Testis (tissue), 3 donors: ENCODE data around the gene TCAF2. TPM values are rescaled to one million over a fixed set of nuclear protein-coding genes. Genes with fewer than 3 reads are reported as not detected.
A peak's percentile ranks its signal among the peaks of the same experiment; 100 is the strongest.
"Not testable (repeated sequence)": the region's sequence is repeated elsewhere in the genome, so short reads cannot be mapped to it uniquely, and the experiment has no call there.

Experiments used
- DNase-seq: peaks from one replicate; pipeline ENCODE4 v3.0.0-alpha.2; 2019
- H3K27ac ChIP-seq, 2 donors: fragments of 200-600 bp; sonication (generic); one replicate each; pipeline ENCODE4 v1.5.1; 2019
- H3K27me3 ChIP-seq: fragments of 200-600 bp; sonication (generic); one replicate; pipeline ENCODE4 v1.5.1; 2019
- H3K36me3 ChIP-seq: fragments of 200-600 bp; sonication (generic); one replicate; pipeline ENCODE4 v1.5.1; 2017; ENCODE audit warnings: low read depth; ENCODE audit errors: missing control alignments
- H3K4me1 ChIP-seq: fragments of 200-600 bp; sonication (generic); one replicate; pipeline ENCODE4 v1.5.1; 2019
- H3K4me3 ChIP-seq, 2 donors: fragments of 200-600 bp; sonication (generic); one replicate each; pipeline ENCODE4 v1.5.1; 2017 to 2019
- H3K9me3 ChIP-seq: fragments of 200-600 bp; sonication (generic); one replicate; pipeline ENCODE4 v1.5.1; 2017
- CTCF ChIP-seq, 3 experiments: fragments of 450-650 bp in 2 of 3; fragments of 200-600 bp in 1 of 3; sonication (generic) in 1 of 3; IDR thresholded peaks; one replicate each; pipeline ENCODE4 v1.5.1; 2016 to 2019; ENCODE audit warnings: antibody characterized with exemption in 3 of 3, mild to moderate bottlenecking in 2 of 3, moderate library complexity in 1 of 3
- WGBS, 2 donors: methylation state at CpG; one replicate each; pipeline ENCODE4 v1.1.5; 2018; 5-methylcytosine and 5-hydroxymethylcytosine counted together
- intact Hi-C: fragments of 100-400 bp; cut with DNase I; formaldehyde crosslinking; loops from one replicate; pipeline ENCODE4 v1.15.1; 2023; ENCODE audit warnings: low total_unique reads
- polyA plus RNA-seq: library from polyadenylated mRNA; stranded (reverse); fragments of 350-450 nt; fragmentation: Illumina TruSeq; extraction: RNeasy Lipid Tissue Mini Kit (QIAGEN cat#74804); gene quantifications from one replicate; pipeline ENCODE4 v1.2.3, GENCODE V29; 2014; ENCODE audit warnings: low read depth, low replicate concordance; ENCODE audit not compliant: insufficient read depth
- total RNA-seq, 2 donors: library from RNA; depleted of rRNA; stranded (reverse); fragments of >200 nt; gene quantifications; one replicate each; pipeline ENCODE4 v1.2.3, GENCODE V29; 2016

TCAF2 gene
- total and polyA plus RNA-seq, 3 donors from 2014 or later, result 3.1 to 5.0 (median 3.6) TPM

GRCh38 chr7:143620058-143620457 lies 716 bp upstream of the TCAF2 start:
- peak in 1 of 3 experiments; percentile 56 for TF ChIP-seq CTCF (IDR thresholded peaks at IDR 0.05)
- H3K9me3 ChIP-seq, H3K4me1 ChIP-seq, H3K27me3 ChIP-seq, intact Hi-C loops, H3K27ac ChIP-seq, H3K36me3 ChIP-seq: not testable (repeated sequence)
- WGBS, 2 donors, result 0% methylated on average over 17 of the region's 23 CpGs; no CpG with 5 or more reads in 1 of the 2 donors
- peak; percentile 91 for DNase-seq
- peak overlapping the region in 1 of 2 donors; percentile 38 for H3K4me3 ChIP-seq

DNA sequence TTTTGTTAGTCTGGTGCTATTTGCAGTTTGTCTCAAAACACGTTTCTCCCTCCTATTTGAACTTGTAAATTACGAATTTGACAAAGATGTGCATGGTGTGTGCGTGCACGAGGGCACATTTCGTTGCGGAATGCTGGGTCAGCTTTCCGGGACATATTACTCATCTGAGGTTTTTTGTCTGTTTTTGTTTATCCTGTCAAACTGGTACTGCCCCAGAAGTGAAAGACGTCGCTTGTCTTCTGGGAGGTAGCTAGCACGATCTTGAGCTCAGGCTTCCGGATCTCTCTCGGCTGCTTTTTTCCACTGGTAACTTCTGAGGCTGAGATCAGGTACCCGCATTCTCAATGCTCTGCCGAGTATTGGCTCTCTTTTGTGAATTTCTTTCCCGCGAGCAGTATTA lies 401 bp downstream of the TCAF2 start:
- H3K4me1 ChIP-seq, H3K36me3 ChIP-seq, H3K27me3 ChIP-seq, H3K9me3 ChIP-seq, intact Hi-C loops, DNase-seq, H3K27ac ChIP-seq: not testable (repeated sequence)
- WGBS, 2 donors, result no CpG with 5 or more reads among the region's 16 CpGs
- peak overlapping the region in 1 of 2 donors; percentile 47 for H3K4me3 ChIP-seq

DNA sequence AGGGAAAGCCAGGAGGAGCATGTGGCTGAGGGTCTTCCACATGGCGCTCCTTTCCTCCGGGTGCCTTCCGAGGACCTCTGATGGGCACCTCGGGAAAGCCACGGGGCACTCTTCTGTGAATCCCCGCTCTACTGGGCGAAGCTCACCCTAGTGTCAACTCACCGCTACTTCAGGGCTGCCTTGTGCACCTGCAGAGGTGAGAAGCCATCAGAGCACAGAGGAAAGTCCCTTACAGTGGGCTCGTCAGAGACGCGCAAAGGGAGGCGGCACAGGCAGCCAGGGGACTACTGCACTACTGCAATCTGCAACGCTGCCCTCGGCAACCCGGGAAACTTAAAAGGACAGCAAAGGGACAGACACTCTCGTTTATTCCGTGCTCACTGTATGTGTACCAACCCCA lies 1.4 kb downstream of the TCAF2 start:
- H3K36me3 ChIP-seq, H3K27me3 ChIP-seq, H3K4me3 ChIP-seq, H3K9me3 ChIP-seq, intact Hi-C loops, H3K27ac ChIP-seq, H3K4me1 ChIP-seq, DNase-seq: not testable (repeated sequence)
- 54% methylated on average over 5 of the region's 17 CpGs; no CpG with 5 or more reads in 1 of the 2 donors for WGBS, 2 donors

DNA sequence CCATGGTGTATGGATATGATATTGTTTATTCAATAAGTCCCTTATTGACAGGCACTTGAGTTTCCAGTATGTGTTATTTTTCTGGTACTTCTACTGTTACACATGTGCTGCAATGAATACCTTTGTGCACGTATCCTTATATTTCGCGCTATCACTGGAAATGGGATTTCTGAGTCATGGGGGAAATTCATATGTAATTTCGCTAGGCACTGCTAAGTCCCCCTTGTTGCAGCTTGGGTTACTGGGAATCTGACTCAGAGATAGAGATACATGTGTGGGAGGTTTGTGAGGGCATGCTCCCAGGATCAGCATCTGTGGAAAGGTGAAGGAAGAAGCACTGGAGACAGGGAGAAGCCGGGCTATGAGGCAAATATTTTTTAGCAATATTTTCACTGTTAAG lies 9.9 kb downstream of the TCAF2 start:
- DNase-seq, H3K36me3 ChIP-seq, H3K4me3 ChIP-seq, intact Hi-C loops, H3K4me1 ChIP-seq, H3K9me3 ChIP-seq, H3K27ac ChIP-seq, H3K27me3 ChIP-seq: not testable (repeated sequence)
- no CpG with 5 or more reads among the region's 5 CpGs for WGBS, 2 donors

DNA sequence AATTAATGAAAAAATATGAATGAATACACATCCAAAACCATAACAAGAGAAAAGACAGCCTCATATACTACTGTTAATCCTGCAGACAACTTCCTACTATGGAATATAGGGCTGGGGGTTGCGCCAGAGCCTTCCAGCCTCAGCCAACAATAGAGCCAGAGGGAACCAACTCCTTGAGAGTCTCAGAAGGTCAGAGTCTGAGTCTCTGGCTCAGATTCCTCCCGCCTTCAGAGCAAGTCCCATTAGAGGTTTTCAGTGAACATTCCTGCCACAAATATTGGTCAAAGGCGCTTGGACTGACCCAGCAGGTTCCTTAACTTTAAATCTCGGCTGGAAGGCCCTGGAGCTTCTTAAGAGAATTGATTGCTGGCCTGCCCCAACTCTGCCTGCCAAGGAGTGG lies 11.7 kb downstream of the TCAF2 start:
- H3K9me3 ChIP-seq, H3K27me3 ChIP-seq, H3K4me3 ChIP-seq, H3K4me1 ChIP-seq, intact Hi-C loops, H3K36me3 ChIP-seq, H3K27ac ChIP-seq, DNase-seq: not testable (repeated sequence)
- no CpG with 5 or more reads among the region's 4 CpGs for WGBS, 2 donors

DNA sequence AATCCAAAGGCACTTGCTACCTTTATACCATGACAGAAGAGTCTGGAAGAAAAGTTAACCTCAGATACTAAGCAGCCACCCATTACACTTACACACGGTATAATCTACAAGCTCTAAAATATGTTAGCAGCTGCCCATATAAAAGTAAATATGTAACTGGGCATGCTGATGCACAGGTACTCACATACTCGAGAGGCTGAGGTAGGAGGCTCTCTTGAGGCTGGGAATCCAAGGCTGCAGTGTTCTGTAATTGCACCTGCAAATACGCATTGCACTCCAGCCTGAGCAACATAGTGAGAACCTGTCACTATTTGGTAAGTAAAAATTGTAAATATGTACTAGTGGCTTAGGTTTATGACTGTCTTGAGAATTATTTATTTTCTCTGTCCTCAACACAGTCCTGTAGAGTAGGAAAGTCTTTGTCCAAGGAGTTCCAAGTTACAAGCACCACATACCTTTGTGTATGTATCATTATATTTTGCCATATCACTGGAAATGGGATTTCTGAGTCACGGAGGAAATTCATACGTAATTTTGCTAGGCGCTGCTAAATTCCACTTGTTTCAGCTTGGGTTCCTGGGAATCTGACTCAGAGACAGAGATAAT lies 12.3 kb downstream of the TCAF2 start:
- DNase-seq, H3K36me3 ChIP-seq, H3K4me3 ChIP-seq, intact Hi-C loops, H3K27ac ChIP-seq, H3K4me1 ChIP-seq, H3K9me3 ChIP-seq, H3K27me3 ChIP-seq: not testable (repeated sequence)
- no CpG with 5 or more reads among the region's 6 CpGs for WGBS, 2 donors

DNA sequence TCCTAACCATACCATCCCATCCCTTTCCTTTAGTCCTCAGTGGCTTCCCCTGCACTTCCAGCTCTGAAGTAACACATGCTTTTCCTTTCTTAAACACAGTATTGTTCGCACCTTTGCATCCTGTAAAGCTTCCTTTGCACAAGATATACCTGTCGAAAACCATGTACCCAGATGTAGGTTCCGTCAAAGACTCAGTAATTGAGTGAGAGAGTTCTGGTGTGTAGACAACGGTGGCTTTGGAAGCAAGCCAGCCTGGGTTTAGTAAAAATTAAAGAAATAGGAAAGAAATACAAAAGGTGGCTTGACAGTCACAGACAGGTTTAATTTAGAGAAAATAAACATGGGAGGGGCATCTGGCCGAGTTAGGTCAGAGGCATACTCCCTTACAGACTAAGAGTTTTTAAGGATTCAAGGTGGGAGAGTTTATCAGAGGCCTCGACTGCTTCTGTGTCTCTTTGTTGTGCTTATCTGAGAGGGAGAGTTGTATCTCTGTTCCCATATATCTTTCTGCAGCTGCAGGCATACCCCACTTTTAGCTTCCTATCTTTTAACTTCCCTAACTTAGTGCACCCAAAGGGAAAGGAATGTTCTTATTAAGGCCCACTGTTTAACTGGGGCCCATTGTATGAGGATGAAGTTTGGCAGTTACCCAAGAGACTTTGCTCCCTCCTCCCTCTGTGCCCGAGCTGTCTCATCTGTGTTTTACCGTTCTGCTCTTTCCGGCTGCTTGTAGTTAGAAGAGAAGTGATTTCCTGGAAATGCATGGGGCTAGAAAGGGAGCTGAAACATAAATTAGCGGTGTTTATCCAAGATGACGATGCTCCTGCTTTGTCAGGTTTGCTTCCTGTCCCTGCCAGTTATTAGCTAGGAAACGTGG lies 14.8 kb downstream of the TCAF2 start:
- H3K27ac ChIP-seq, intact Hi-C loops, H3K4me1 ChIP-seq, H3K27me3 ChIP-seq, H3K4me3 ChIP-seq, H3K36me3 ChIP-seq, H3K9me3 ChIP-seq, DNase-seq: not testable (repeated sequence)
- WGBS, 2 donors, result no CpG with 5 or more reads among the region's 12 CpGs

GRCh38 chr7:143639372-143639771 lies 18.6 kb downstream of the TCAF2 start:
- WGBS, 2 donors, result no CpG with 5 or more reads among the region's 7 CpGs
- not testable (repeated sequence) for H3K9me3 ChIP-seq

GRCh38 chr7:143640528-143641189 lies 19.9 kb downstream of the TCAF2 start:
- H3K4me3 ChIP-seq, H3K4me1 ChIP-seq, H3K27ac ChIP-seq, H3K36me3 ChIP-seq, H3K27me3 ChIP-seq, DNase-seq, intact Hi-C loops, H3K9me3 ChIP-seq: not testable (repeated sequence)
- WGBS, 2 donors, result 38 to 86% methylated on average over 2 to 3 of the region's 9 CpGs

More at GRCh38 chr7:143639372-143639771, 18.6 kb downstream of the TCAF2 start:
- DNase-seq, H3K36me3 ChIP-seq, H3K4me3 ChIP-seq, H3K27me3 ChIP-seq, H3K4me1 ChIP-seq, H3K27ac ChIP-seq, intact Hi-C loops: not testable (repeated sequence)

GRCh38 chr7:143646598-143646997 lies 25.8 kb downstream of the TCAF2 start:
- H3K27ac ChIP-seq, H3K9me3 ChIP-seq, DNase-seq, intact Hi-C loops, H3K4me1 ChIP-seq, H3K27me3 ChIP-seq, H3K4me3 ChIP-seq, H3K36me3 ChIP-seq: not testable (repeated sequence)
- WGBS, 2 donors, result no CpG with 5 or more reads among the region's 6 CpGs

- H3K9me3 ChIP-seq, intact Hi-C loops, H3K27me3 ChIP-seq, H3K4me1 ChIP-seq, H3K36me3 ChIP-seq, H3K4me3 ChIP-seq, DNase-seq, H3K27ac ChIP-seq: not testable (repeated sequence)
- WGBS, 2 donors, result 86% methylated on average over 2 of the region's 3 CpGs; no CpG with 5 or more reads in 1 of the 2 donors
Observed at GRCh38 chr7:143649902-143650301, 29.1 kb downstream of the TCAF2 start.
